Right renal cortex interstitium (tissue), 3 donors: ENCODE data around the gene BACE2. TPM values are rescaled to one million over a fixed set of nuclear protein-coding genes. Genes with fewer than 3 reads are reported as not detected.

Experiments used
- DNase-seq, 3 donors: peaks; one replicate each; pipeline ENCODE4 v3.0.0-alpha.2; 2013; ENCODE audit warnings: low read depth in 3 of 3, low spot score in 2 of 3
- polyA plus RNA-seq, 3 donors: library from polyadenylated mRNA; unstranded; fragments of 120-200 nt; gene quantifications; one replicate each; pipeline ENCODE4 v1.2.1, GENCODE V29; 2013; ENCODE audit not compliant: insufficient read length in 3 of 3

BACE2 gene
- 10 to 100 TPM; 24.2 to 34.8 (median 29.7) TPM for polyA plus RNA-seq

DNA sequence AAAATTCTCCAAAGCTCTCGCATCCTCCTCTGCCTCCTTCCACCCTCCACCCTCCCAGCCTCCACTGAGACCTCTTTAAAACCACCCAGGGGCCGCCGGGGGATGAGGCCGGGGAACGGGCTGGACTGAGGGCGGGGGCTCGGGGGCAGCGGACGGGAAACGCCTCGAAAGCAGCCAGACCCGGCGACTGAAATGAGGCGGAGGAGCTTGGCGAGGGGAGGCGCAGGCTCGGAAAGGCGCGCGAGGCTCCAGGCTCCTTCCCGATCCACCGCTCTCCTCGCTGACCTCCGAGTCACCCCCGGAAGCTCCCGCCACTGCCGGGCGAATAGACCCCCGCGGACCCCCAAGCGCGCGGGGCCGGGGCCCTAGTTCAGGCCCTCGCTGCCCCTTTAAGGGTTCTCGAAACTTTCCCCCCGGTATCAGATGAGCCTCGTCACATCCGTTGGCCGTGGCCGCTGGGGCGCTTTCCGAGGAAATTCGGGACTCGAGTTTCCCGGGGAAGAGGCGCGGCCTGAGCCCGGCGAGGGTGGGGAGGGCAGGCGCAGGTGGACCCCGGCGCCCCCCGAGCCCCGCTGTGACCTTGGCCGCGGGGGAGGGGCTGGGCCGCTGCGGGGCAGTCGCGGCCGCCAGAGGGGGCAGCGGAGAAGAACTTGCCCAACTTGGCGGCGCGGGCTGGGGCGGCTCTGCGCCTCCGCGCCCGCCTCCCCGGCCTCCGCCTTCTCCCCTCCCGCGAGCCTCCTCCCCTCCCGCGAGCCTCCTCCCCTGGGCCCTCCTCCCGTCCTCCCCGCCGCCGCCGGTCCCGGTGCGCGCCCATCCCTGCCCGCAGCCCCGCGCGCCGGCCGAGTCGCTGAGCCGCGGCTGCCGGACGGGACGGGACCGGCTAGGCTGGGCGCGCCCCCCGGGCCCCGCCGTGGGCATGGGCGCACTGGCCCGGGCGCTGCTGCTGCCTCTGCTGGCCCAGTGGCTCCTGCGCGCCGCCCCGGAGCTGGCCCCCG lies at the start of gene BACE2:
Gene BACE2 (plus strand): TSS at position 813 of the 995 bp plus-strand sequence. CDS start 104 bp downstream, at position 917.
- DNase-seq: peak in 1 of 3 donors; percentile 46

DNA sequence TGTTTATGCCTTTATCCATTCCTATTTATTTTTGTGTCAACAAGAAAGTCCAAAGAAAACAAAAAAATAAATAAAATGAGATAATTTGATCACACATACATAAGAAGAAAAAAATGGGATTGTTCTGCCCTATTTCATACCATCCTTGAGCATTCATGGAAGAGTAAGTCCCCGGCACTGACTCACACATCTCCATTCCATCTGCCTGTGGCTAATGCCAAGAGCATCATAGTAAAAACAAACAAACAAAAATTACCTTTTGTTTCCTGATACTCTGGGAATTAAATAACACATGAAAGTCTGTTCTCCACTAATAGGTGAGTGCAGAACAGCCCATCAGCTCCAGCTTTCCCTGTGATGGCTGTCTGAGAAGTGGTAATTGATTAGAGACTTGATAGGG lies 48.1 kb upstream of the BACE2 start:
- no peak for DNase-seq

DNA sequence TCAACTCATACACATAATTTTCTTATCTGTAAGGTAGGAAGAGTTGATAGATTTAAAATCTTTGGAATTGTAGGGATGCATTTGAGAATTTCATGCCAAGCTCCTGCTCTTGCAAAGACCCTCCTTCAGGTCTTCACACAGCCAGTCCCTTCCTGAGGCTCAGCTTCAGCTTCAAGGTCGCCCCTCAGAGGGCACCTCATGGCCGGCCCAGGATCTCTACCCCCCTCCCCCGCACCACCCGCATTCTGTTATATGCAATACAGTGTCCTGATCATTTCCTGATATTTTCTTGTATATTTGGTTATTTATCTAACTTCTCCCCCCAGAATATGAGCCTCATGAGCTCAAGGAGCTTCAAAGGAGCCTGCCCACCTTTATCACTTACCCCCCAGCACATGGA lies 47.0 kb upstream of the BACE2 start:
- DNase-seq: no peak

DNA sequence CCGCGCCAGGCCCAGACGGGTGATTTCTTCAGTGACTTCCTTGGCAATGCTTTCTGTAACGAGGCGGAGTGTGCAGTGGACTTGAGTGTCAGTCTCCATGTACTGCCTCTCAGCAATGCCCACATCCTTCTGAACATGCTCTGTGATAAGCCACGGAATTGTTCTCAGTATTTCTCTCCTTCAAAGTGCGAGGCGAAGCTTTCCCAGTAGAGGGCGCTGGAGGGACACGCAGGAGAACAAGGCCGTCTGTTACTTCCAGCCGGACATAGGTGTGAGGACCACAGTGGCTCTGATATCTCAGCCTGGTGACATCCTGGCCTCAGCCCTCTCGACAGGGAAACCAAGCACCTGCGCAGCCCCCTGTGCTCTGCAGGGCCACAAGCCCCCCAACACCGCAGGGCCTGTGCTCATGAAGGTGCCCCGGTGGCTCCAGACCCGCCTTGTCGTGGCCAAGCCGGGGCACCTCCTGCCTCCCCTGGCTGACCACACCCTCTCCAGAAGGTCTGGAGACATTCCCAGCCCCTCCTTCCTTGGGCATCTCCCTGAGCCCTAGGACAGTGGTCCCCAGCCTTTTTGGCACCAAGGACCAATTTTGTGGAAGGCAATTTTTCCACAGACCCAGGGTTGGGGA lies 46.1 kb upstream of the BACE2 start:
- DNase-seq: peak; percentile 54 to 62 (median 55)

DNA sequence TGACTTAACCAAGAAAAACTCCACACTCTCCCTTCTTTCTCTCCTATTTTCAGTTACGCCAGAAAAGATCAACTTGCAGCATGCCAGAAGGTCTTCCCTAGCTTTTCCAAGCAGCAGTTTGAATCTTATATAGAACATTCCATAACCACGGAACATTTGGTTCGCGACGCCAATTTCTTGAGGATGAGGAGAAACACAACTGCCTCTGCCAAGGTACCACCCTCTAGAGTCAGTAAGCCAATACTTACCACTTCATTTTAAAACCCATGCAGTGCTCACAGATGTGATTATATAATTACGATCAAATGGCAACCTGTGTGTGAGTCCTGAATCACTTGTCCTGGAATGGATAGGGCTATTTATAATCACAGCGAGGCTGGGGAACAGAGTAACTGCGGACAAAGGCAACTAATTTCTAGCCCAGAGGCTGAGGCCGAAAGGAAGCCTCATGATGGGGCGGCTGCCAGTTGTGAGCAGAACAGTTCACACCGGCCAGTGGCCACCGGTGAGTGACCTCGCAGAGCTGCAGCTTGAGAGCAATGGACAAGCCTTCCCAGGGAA lies 43.2 kb upstream of the BACE2 start:
- no peak for DNase-seq

DNA sequence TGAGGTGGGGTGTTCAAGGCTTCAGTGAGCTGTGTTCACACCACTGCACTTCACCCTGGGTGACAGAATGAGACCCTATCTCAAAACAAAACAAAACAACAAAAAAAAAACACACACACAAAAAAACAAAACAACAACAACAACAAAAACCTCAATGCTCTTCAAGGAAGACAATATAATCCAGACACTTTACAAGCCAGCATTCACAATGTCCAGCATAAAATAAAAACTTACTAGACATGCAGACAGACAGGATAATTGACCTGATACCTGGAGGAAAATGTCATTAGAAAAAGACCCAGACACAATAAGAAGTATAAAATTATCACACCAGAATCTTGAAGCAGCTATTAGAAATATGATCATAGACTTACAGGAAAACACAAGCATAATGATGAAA lies 39.0 kb upstream of the BACE2 start:
- DNase-seq: no peak

DNA sequence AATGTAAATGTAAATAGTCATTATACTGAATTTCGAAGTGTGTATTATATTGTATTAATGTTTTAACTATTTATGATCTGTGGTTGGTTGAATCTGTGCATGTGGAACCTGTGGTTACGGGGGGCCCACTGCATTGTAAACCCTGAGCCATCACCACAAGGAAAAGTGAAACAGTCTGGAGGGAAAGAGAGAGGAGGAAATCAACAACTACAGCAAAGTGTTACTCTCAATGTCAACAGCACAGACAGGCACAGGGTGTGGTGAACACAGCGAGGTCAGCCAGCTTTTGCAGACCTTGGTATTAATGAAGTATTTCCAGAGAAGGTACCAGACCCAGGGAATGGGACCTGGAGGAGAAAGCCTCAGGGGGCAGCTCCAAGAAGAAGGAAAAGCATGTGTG lies 37.1 kb upstream of the BACE2 start:
- DNase-seq: no peak

DNA sequence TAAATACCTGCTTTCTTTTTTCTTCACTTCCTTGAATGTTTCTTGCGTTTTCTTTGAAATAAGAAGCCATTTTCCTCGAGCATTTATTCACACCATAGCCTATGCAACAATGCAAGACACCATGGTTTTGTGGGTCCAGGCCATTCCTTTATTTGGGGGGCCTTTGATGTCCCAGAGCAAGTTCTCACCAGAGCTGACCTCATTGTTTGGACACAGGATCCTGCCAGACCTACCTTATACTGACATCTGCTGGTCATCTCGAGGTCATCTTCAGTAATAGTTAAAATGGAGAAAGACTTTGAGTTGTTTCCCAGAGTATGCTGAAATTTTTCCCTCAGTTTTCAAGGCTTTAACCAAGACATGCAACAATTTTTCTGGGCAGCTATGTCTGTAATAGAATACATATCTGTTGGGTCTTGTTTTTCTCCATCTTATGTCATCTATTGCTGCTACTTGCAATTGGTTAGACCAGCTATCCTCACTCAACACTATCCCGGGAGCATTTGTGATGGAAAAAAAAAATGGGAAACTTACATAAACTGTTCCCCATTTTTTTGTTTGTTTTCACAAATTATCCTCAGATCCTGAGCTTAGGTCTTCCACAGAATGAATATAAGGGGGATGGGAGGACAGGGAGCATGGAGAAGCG lies 34.0 kb upstream of the BACE2 start:
- no peak for DNase-seq

DNA sequence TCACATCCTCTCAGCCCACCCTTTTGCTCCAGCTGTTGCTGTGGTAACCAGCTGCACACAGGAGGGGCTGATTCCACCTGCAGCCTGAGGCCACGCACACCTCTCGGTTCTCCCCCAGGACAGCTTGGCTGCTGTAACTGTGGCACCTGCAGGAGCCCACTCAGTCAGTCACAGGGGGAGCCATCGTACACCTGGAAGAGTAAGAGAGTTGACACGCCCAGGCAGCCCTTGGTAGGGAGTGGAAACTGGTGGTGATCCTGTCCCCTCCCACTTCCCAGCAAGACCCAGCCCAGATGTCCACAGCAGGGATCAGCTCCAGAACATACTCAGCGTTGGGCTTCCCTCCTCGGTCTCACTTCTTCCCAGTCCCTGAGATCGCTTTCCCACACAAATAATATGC lies 32.2 kb upstream of the BACE2 start:
- DNase-seq: no peak

DNA sequence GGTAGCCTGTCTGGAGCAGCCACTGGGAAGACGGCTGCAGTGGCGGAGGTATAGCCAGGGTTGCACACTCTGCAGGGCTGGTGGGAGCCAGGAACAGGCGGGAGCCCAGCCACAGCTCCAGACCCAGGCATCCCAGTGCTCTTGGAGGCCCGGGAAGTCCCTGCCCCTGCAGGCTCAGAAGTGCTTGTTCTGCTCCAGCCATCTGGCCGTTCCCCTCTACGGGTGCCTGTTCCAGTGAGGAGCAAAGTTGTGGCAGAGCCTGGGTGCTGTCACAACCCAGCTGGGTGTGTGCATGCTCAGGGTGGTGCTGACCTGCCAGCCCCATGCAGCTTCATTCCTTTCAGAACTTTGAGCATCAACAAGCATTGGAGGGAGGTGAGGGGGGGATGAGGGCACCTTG lies 31.7 kb upstream of the BACE2 start:
- no peak for DNase-seq

DNA sequence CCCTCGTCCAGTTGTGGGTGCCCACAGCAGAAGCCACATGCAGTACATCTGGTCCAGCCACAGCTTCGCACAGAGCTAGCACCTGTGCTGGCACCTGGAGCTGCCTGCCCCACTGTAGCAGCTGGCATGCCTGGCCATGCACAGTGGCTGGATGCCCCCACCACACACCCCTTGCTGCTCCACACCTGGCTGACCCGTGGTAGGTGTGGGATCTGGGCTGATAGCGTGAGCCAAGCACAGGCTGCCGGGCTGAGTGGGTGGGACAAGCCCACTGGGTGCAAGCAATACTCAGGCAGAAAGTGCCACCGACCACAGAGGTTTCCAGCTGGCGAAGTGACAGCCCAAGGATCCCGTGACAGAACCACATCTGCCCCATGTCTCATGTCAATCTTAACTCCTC lies 30.6 kb upstream of the BACE2 start:
- no peak for DNase-seq

DNA sequence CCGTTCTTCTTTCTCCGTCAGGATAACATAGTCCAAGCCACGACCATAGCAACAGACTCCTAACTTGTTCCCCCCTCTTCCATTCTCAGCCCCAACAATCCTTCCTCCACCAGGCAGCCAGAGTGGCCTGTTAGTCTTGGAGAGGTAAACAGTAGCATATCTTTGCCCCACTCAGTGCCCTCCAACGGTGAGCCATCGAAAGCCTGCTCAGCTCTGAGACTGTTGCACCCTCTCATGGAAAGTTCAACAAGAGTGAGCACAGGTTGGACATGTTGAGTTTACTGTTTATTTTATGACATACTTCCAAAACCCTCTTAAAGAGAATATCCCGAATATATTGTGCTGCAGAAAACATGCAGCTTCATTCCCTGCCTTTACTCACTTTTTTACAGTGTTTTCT lies 30.1 kb upstream of the BACE2 start:
- DNase-seq: no peak

DNA sequence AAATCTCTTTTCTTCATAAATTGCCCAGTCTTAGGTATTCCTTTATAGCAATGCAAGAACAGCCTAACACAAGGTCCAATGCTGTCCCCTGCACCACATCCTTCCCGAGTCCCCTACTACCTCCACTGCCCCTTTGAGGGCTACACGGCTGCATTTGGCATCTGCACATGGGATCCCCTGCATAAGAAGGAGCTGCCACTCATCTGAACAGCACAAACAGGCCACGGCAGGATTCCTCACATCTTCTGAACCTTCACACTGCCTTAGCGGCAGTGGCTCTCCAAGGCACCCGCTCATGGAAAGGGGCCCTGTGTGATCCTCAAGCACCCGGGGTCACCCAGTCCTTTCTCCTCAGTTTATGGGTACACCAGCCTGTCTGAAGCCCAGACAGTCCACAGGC lies 29.2 kb upstream of the BACE2 start:
- no peak for DNase-seq

DNA sequence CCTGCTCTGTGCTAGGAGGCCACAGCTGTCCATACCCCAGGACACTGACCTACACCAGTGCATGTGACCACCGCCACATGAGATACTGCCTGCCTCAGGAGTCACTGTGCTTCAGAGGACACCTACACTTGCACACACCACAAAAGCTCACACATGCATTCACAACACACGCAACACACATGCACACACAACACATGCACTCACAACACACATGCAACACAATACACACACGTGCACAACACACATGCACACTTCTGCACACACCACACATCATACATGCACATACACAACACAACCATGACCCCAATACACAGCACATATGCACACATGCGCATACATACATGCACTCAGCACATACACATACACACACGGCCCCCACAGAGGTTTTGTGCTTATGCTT lies 28.7 kb upstream of the BACE2 start:
- DNase-seq: no peak

DNA sequence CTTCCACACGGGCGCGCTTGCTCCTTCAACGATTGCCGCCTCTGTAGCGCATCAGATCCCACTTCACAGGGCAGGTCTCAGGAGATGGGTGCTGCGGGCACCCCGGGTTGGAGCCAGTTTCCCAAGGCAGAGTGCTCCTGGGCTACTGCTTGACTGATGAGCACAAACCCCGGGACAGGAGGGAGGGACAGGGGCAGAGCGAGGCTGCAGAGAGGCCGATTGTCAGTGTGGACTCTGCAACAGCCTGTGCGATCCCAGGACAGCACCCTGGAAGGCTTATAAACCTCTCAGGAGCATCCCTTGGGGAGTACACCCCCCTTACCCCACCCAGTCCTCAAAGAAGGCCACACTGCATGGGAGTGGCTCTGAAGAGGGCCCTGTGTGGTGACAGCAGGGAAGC lies 28.0 kb upstream of the BACE2 start:
- no peak for DNase-seq

DNA sequence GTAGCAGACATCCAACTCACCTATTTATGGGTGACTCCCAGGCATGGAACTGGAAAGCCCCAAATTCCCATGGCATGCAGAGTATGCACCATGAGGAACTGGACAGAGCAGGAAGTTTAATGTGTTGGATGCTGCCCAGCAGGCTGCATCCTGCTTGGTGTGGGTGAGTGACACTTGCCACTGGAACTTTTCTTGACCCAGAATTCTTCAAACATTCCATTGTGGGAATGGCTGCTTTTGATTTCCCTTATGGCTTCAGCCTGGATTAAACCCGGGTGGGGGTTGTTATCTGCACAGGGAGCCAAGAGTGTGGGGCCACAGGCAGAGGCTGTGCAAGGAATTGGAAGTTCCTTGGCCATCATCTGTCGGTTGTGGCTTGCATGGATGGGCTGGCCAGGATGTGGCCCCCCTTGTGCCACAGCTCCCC lies 26.9 kb upstream of the BACE2 start:
- DNase-seq: no peak

DNA sequence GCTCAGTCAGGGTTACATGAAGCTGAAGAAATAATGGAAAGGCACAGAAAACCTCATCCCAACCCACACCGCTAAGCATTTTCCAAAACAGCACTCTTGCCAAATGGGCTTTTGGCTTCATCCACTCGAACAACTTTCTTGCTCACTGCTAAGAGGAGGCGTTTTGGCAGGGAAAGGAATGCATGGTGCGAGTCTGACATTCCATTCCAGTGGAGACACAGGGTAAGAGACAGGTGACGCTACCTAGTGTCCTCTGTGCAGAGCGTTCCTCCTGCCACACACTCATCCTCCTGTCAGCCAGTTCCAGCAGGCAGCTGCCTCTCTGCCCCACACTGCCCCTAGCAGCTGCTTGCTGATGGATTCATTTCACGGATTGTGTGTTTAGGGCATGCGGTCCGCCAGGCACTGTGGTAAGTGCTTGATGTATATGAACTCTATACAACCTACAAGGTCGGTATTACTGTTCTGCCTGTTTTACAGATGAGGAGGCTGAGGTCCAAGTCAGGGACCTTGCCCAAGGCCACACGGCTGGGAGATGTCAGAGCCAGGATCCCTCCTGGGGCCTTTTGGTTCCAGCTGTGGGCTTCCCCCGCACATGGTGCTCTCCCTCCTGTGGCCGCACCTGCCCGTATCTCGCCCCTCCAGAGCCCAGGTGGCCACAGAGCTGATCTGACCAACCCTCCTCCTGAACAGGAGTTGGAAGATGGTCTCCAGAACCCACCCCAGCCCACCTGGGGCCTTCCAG lies 25.7 kb upstream of the BACE2 start:
- DNase-seq: no peak

DNA sequence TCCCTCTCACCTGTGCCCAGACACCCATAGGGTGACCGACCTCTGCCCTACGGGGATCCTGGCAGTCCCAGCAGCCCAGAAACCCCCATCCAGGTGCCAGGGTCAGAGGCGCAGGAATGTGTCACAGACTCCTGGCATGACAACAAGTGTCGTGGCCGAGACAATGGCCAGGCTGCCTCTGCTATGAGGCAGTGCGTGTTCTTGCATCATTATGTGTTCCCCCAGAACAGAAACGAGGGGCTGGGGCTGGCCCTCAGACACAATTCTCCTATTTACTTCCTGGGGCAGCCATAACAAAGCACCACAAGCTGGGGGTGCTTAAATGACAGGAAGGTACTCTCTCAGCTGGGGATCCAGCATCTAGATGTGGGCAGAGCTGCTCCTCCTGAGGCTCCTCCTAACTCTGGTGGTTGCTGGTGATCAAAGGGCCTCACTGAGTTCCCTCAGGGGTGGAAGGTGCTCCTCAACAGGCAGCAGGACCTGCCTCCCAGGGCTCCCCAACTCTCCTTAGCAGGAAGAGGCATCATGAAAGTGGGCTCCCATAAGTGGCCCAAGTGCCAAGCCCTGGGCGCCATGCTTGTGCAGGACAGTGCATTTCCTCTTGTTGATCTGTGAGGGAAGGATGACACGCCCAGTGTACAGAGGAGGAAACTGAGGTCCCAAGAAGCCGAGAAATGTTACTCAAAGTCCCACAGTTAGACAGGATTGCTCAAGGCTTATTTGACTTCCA lies 24.2 kb upstream of the BACE2 start:
- no peak for DNase-seq

DNA sequence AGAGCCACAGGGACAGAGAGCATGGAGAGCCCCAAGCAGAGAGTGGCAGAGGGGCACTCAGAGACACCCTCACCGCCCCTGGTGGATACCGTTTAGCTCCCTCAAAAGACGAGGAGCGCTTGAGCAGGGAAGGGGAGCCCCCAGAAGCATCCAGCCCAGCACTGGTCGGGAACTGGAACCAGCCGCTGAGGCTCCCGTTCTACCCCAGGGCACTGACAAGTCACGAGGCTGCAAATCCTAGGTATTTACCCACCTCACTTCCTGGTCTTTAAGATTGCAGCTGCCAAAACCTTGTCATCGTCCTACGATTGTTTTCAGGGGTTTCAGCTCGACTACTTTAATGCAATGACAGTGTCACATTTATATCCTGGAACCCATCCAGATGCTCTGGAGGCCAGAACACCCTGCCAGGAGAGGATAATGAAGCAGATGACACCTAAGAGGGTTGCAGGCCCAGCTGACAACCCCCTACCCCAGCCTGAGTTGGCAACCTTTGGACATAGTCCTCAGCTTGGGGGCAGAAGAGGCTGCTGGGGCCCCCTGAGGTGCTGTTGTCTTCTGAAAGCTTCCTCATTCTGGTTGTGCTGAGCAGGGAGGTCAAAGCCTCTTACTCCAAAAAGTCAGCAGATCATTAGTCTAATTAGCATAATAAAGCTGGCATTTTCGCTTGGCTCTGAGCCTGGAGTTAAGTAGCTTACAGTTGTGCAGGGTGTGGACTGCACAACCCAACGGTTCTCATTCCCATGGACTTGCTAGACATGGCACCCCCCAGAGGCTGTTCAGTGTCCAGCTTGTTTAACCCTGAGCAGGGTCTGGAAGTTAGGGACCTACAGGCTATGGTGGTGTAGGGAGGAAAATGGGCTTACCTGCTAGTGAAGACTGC lies 20.6 kb upstream of the BACE2 start:
- DNase-seq: no peak
